ENCODE measurements around the gene CALML6. TPM values are rescaled to one million over a fixed set of nuclear protein-coding genes. Genes with fewer than 3 reads are reported as not detected.

Gene CALML6
- total RNA-seq, 4 donors from 2014 or later: 0.13 TPM; not detected in 3

GRCh38 chr1:1965546-1965945 lies 50.5 kb downstream of the CALML6 start:
- H3K27me3 ChIP-seq: no peaks in the 10 kb centered on the region
- DNase-seq: no peak
- peaks cover 0 to under 1% of the 10 kb centered on the region in 2 donors for H3K4me1 ChIP-seq
- no peaks in the 10 kb centered on the region for H3K9me3 ChIP-seq
- 68 to 90% methylated on average over 4 to 5 of the region's 10 CpGs for WGBS, 2 donors
- no peak overlapping the region for H3K27ac ChIP-seq
- no peaks in the 10 kb centered on the region for H3K36me3 ChIP-seq
- intact Hi-C loops (cut with DNase I): no loop called here
- H3K4me3 ChIP-seq (replicated peaks in 1 of 3): no peak overlapping the region
- TF ChIP-seq CTCF (IDR thresholded peaks at IDR 0.05): no peak
- TF ChIP-seq POLR2A (IDR thresholded peaks at IDR 0.05): no peak

- Histone ChIP-seq H3K36me3 (no peaks in the 10 kb centered on the region), H3K9me3 (no peaks in the 10 kb centered on the region), H3K27ac (no peak overlapping the region), H3K4me1 (no peaks in the 10 kb centered on the region), H3K27me3 (no peaks in the 10 kb centered on the region), H3K4me3 (replicated peaks in 1 of 3) (no peak overlapping the region)
- 64 to 70% methylated on average over 30 to 38 of the region's 38 CpGs for WGBS, 2 donors
- intact Hi-C loops (cut with DNase I): no loop called here
- TF ChIP-seq CTCF (IDR thresholded peaks at IDR 0.05): no peak
- no peak for TF ChIP-seq POLR2A (IDR thresholded peaks at IDR 0.05)
- DNase-seq: no peak
These were observed 51.1 kb downstream of the CALML6 start for GRCh38 chr1:1966071-1966740.

Other genes with a start within 250 kb of the CALML6 start
- 10 to 100 TPM; 35.5 to 85.1 (median 50.2) TPM for gene SLC35E2B, start 222.5 kb upstream of the CALML6 start, total RNA-seq
- gene CDK11A, start 190.9 kb upstream of the CALML6 start, total RNA-seq: 10 to 100 TPM; 14.7 to 36.1 (median 29.5) TPM
- gene NADK, start 136.8 kb upstream of the CALML6 start, total RNA-seq: 10 to 100 TPM; 64.8 to 91.4 (median 84.2) TPM
- gene GNB1, start 24.2 kb upstream of the CALML6 start, total RNA-seq: 100 to 1,000 TPM; 154 to 200 (median 174) TPM
- not detected for gene TMEM52, start 4.0 kb downstream of the CALML6 start, total RNA-seq
- under 1 TPM in 1 of 4 donors, not detected in 3; 0.13 TPM for gene CFAP74, start 88.5 kb downstream of the CALML6 start, total RNA-seq
- gene GABRD, start 104.1 kb downstream of the CALML6 start, total RNA-seq: under 1 TPM in 2 of 4 donors, not detected in 2; 0.49 to 0.78 TPM
- gene PRKCZ, start 135.2 kb downstream of the CALML6 start, total RNA-seq: 10 to 100 TPM; 33.6 to 53.0 (median 44.3) TPM

Measured in thyroid gland (tissue), 4 donors.